GM12891 (cell line): ENCODE data around the gene MTHFSD.

Experiments
- DNase-seq: peaks from one replicate; pipeline ENCODE4 v3.0.0; 2011; ENCODE audit warnings: low spot score; ENCODE audit not compliant: insufficient read length
- FAIRE-seq: peaks from 2 replicates; lab custom pipeline; 2011; peaks lifted over from hg19 to GRCh38; lab: Jason Lieb, UNC
- PAX5 ChIP-seq: IDR thresholded peaks from 2 replicates; pipeline ENCODE4 v1.6.1; 2011; ENCODE audit warnings: low read length, moderate library complexity, mild to moderate bottlenecking; ENCODE audit not compliant: insufficient read depth, severe bottlenecking
- POLR2A ChIP-seq: IDR thresholded peaks from 2 replicates; pipeline ENCODE4 v1.6.1; 2011; ENCODE audit warnings: low read depth, low read length, control low read depth
- POLR2AphosphoS5 ChIP-seq: IDR thresholded peaks from 2 replicates; pipeline ENCODE4 v1.6.1; 2011; ENCODE audit warnings: low read depth, low read length, control low read depth
- POU2F2 ChIP-seq: IDR thresholded peaks from 2 replicates; pipeline ENCODE4 v1.6.1; 2011; ENCODE audit warnings: low read depth, mild to moderate bottlenecking, control low read depth, low read length, moderate library complexity
- SPI1 ChIP-seq: IDR thresholded peaks from 2 replicates; pipeline ENCODE4 v1.6.1; 2011; ENCODE audit warnings: low read depth, low read length, control low read depth
- TAF1 ChIP-seq: IDR thresholded peaks from 2 replicates; pipeline ENCODE4 v1.6.1; 2011; ENCODE audit warnings: low read depth, low read length, control low read depth

The MTHFSD gene

DNA sequence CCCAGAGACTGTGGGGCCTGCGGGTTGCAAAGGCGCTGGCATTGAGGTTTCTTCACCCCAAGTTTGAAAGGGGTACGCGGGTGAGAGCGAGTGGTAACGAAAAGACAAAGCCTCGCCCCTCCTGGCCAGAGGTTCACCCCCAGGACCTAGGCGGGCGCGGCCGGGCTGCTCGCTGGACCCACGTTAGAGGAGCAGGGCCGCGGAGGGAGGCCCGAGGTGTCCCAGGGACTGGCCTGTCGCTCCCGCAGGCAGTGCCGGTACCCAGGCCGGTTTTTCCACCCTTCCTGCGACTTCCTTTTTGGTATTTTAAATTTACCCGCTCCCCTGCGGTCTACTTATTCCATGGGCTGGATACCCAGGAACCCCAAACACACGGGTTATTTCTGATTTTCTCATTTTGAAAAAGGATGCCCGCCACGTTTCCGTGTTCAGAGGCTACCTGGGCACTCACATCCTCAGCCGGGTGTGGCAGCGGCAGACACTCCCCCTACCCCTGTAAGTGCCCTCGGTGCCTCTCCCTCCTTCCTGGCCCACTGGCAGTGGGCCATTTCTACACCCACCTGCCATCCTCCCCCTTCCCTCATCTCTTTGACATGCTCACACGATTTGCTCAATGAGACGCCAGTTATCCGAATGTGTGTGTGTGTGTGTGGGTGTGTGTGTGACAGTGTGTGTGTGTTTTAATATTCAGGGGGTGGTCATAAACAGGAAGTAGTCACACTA is 21.7 kb upstream of the MTHFSD start:
- no peak for FAIRE-seq
- no peak for TF ChIP-seq POLR2A
- no peak for TF ChIP-seq SPI1
- no peak for TF ChIP-seq TAF1
- TF ChIP-seq PAX5: no peak
- no peak for TF ChIP-seq POU2F2
- TF ChIP-seq POLR2AphosphoS5: no peak
- DNase-seq: no peak

DNA sequence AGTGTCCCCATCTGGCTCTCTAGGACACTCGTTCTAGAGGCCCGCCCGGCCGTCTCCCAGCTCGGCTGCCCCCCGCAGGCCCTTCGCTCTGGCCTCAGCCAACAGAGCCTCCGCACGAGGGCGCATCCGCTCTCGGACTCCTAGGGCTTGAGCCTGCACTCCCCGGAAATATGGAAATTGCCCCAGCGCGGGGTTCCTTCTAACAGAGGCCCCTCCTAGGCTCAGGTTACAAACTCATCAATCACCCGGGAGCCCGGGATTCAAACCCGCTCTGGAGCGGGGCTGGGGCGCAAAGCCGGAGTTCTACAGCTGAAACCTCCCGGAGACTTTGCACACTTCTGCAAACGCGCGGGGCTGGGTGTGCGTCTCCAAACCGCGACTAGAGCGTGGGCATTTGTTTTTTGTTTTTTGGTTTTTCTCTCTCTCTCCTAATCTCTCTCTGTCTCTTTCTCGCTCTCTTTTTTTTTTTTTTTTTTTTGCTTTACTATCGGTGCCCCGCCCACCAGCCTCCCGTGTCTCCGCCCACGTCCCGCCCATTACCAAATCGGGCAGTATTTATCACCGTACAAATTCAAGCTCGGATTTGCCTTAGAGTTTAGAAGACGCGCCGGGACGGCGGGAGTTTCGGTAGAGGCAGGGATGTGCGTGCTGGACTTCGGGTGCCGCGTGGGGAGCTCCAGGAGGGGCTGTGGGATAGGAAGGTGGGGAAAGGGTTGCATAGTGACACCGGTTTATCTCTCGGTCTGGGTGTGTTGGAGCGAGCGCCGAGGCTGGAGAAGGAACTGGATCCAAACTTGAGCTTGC is 20.9 kb upstream of the MTHFSD start:
- no peak for TF ChIP-seq SPI1
- TF ChIP-seq PAX5: no peak
- TF ChIP-seq POU2F2: no peak
- FAIRE-seq: peak; percentile 23
- DNase-seq: no peak

DNA sequence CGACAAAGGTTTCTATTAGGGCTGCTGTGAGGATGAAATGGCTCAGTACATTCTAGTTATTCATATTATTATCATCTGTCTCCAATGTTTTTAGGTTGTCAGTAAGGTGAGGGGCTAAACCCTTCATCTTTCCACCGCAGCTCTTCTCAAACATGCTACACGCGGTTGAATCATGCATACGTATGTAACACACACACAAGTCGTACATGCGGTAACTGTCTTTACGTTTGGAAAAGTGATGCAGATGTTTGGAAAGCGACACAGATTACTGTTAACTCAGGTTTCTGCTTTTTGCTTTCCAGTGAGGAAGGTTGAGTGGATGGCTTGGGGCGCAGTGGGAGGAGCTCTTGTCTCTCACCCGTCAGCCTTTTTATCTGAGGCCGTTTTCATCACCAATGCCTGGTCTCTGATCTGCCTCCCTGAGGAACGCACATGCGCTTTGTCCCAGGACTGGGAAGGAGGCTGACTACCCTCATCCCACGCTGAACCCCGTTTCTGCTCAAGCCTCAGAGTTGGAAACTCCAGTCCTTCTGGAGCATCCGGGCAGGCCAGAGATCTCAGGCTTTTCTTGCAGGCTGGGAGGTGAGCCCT is 20.2 kb upstream of the MTHFSD start:
- FAIRE-seq: no peak
- no peak for DNase-seq
- TF ChIP-seq POLR2AphosphoS5 (no peak), POU2F2 (no peak), TAF1 (no peak)

DNA sequence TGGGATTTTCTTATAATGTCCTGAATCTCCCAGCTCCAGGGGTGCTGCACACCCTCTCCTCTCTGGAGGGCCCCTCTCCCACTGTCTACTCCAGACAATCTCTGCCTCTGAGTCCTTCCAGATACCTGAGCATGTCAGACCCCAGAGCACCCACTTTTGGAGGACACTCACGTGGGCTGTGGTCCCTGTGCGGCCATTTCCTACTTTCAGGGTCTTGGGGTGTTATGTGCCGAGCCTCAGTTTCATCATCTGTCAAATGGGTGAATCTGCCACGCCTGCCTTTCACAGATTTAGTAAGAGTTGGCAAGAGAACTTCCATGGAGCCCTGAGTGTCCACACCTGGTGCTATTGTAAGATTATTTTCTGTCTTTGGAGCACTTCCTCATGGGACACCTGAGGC is 19.6 kb upstream of the MTHFSD start:
- no peak for TF ChIP-seq PAX5
- no peak for TF ChIP-seq POU2F2
- TF ChIP-seq SPI1: no peak
- no peak for TF ChIP-seq POLR2AphosphoS5
- no peak for TF ChIP-seq TAF1
- no peak for TF ChIP-seq POLR2A
- DNase-seq (no peak), FAIRE-seq (no peak)

DNA sequence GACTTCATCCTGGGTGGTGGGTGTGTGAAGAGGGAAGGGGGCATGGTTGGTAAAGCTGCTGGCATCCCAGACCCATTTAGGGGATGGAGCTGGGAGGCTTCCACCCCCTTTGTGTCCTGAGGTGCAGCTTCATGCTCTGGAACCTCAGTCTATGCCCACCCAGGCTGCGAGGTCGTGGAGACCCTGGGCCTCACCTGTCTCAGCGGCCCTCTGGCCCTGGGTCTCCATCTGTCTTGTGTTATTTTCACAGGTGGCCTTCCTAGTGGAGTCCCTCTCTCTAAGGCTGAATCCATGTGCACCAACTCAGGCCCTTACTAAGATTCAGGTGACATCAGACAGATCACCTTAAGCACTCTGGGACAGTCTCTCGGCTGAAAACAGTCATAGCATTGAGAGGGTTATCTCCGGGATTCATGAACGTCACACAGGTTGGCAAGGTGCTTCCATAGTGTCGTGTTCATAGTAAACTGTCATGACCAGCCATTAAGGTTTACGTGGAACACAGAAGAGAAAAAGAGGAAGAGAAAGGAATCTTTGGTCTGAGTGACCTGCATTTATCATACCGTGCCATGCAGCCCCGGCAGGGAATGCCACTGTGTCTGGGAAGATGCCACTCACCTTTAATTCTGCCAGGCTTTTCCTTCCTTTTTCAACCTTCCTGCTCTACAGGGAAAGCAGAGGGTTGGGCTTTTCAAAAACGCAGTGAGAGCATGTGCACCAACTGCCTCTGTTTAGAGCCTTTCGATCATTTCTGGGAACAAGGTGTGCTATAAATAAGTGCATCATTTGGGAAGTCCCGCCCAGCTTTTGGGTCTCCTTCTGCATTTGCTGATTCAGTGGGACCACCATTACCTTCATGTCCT is 18.8 kb upstream of the MTHFSD start:
- FAIRE-seq: no peak
- TF ChIP-seq POLR2A: no peak
- TF ChIP-seq TAF1: no peak
- TF ChIP-seq PAX5: no peak
- no peak for TF ChIP-seq POLR2AphosphoS5
- TF ChIP-seq SPI1: 0 out of 2 replicates have a peak, but pooled peaks have one; percentile 3
- TF ChIP-seq POU2F2: no peak
- no peak for DNase-seq

DNA sequence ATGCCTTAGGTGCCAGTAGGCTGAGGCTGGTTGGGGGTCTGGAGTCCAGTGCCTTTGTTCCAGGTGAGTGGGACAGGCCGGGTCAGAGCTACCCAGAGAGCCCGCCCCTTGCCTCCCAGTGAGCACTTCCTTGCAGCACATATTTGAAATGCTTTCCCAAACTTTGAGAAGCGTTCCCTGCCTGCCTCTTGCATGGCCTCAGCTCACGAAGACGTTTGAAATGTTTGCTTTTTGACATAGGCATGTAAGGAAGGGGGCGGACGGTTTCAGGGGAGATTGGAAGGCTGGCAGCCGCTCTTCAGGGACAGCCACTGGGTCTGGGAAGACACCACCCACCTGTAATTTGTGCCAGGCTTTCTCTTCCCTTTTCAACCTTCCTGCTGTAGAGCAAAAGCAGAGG is 18.2 kb upstream of the MTHFSD start:
- FAIRE-seq (no peak), DNase-seq (no peak)
- TF ChIP-seq PAX5 (no peak), TAF1 (no peak), POLR2AphosphoS5 (no peak), SPI1 (no peak), POU2F2 (no peak), POLR2A (no peak)

DNA sequence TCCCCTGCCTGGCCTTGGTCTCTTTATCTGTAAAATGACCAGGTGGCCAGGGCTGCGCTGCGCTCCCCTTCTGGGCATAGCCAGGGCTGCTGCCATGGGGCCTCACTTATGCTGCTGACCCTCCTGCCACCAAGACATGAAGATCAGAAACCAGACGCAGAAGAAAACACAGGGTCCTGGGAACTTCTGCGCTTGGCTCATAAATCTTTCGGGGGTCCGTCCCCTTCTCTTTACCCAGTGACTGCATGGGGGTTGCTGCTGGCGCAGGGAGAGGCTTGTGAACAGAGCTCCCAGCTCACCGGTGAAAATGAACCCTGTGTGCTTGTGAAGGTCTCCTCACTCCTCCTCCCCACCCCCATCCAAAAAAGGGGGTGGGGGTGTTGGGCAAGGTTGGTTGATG is 17.6 kb upstream of the MTHFSD start:
- FAIRE-seq (no peak), DNase-seq (no peak)
- no peak for TF ChIP-seq SPI1
- no peak for TF ChIP-seq POU2F2
- no peak for TF ChIP-seq POLR2A
- TF ChIP-seq TAF1: no peak
- TF ChIP-seq POLR2AphosphoS5: no peak
- TF ChIP-seq PAX5: no peak

DNA sequence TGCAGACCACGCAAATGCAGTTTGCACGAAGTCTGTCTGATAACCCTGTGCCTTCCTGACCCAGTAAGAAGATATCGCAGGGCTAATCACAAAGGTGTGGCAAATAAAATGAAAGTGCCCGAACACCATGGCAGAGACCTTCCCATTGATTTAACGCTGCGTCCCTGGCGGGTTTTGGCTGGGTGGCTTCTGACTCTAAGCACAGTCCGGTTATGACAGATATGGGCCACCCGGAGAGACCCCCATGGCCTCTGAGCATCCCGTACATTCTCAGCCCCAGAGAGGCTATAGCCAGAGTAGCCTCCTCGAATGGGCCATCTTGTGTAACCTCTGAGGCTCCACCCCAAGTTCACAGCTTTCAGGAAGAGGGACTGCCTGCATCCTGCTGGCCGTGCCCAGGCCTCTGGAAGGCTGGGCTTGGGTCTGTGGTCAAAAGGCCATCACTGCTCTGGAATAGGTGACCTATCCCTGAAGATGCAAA is 17.0 kb upstream of the MTHFSD start:
- TF ChIP-seq TAF1 (no peak), POLR2AphosphoS5 (no peak), SPI1 (no peak), POU2F2 (no peak), PAX5 (no peak), POLR2A (no peak)
- no peak for FAIRE-seq
- no peak for DNase-seq
